ENCODE measurements around the gene DCAF12L2.

GRCh38 chrX:126165401-126165720 is 728 bp downstream of the DCAF12L2 start:
- no peak for TF ChIP-seq MAX (IDR thresholded peaks at IDR 0.05; ENCODE audit: insufficient read depth, insufficient read length)
- no peak for TF ChIP-seq CTCF (IDR thresholded peaks at IDR 0.05; ENCODE audit: extremely low read depth in 1 of 2, insufficient read depth in 1 of 2, low read depth in 1 of 2, low read length in 2 of 2)
- no peak for TF ChIP-seq EZH2 (IDR thresholded peaks at IDR 0.05; ENCODE audit: borderline replicate concordance, low read depth, low read length, severe bottlenecking)
- TF ChIP-seq POLR2AphosphoS5 (IDR thresholded peaks at IDR 0.05; ENCODE audit: insufficient read depth, low read depth, low read length) = no peak
- TF ChIP-seq POLR2A (IDR thresholded peaks at IDR 0.05; ENCODE audit: low read depth, low read length) = no peak
